GM18508 (cell line): ENCODE results near the gene ZMYM3.

Experiments used
- ATAC-seq: cut with Tn5 transposase; IDR thresholded peaks from one replicate; pipeline ENCODE4 v1.9.1; 2021; ENCODE audit warnings: moderate number of reproducible peaks; ENCODE audit not compliant: insufficient read depth, unreplicated experiment

The ZMYM3 gene

DNA sequence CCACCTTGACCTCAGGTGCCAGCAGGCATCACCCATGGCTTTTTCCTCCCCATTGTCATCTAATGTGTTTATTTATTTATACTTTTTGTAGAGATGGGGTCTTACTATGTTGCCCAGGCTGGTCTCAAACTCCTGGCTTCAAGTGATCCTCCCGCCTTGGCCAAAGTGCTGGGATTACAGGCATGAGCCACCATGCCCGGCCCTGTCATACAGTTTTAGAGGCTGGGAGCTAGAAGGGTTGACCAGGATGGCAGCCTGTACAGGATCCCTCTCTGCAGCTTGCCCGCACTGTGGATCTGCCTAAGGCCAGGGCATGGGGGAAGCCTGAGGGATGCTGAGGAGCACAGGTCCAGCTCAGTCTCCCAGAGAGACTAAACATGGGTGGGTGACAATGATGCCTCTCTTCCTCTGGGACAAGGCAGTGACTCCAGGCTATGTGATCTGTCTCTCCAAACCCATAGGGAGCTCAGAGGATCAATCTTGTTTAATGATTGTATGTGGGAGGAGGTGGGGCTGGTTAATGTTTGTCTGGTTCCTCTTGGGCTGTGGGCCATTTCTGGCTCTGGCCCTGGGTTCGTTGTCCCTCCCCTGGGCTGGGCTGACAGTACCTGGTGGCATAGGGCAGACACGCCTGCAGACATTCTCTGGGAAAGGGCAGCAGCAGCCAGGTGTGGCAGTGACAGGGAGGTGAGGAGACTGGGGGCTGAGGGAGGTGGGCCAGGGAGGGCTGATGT, 39.2 kb downstream of the ZMYM3 start:
- ATAC-seq, result no peak

DNA sequence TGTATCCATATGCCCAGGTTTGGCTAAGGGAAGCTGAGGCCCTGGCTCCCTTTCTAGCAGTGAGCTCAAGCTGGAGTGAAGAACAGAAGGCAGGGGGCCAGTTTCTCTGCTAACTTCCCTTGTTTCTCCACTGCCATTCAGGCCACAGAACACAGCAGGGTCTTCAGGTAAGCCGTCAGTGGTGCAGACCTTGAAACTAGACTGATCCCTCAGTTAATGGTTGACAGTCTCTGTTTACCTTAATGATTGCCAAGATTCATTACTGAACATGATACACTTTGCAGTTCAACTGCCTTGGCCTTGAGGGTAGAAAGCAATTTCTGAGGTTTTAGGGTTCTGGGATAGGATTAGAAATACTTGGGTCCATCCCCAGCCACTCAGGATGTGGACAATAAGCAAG, 39.8 kb downstream of the ZMYM3 start:
- no peak for ATAC-seq

DNA sequence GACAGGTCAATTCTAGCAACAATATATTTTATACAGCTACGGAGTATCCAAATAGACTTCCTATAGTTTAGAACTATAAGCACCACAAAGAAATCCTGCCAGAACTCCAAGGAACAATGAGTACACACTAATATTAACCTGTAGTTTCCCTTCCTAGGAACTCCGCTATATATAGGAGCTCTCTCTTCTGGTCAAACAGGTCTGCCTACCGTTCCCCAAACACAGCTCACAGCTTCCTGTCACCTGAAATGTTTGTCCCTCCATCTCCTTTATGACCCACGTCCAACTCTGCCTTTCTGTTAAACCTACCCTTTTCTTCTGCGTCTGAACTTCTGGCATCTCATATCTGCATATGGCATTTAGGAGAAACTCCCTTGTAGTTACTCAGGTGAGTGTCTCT, 41.4 kb downstream of the ZMYM3 start:
- ATAC-seq, result no peak

DNA sequence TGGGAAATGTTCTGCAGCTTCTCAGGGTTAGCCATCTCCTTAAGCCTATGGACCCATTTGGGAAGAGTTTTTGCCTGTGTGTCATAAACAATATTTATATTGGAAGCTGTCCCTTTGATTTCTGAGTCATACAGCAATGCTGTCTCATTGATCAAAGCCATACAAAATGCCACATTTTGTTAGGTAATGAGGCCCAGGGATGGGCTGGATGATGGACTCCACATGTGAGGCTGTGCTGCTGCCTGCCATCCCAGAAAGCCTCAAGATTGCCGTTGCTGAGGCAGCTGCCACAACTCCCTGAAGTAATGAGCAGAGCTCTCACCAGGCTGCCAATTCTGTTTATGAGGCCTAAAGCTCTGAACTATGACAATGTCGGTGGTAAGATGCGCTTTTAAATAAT, 43.1 kb downstream of the ZMYM3 start:
- no peak for ATAC-seq

DNA sequence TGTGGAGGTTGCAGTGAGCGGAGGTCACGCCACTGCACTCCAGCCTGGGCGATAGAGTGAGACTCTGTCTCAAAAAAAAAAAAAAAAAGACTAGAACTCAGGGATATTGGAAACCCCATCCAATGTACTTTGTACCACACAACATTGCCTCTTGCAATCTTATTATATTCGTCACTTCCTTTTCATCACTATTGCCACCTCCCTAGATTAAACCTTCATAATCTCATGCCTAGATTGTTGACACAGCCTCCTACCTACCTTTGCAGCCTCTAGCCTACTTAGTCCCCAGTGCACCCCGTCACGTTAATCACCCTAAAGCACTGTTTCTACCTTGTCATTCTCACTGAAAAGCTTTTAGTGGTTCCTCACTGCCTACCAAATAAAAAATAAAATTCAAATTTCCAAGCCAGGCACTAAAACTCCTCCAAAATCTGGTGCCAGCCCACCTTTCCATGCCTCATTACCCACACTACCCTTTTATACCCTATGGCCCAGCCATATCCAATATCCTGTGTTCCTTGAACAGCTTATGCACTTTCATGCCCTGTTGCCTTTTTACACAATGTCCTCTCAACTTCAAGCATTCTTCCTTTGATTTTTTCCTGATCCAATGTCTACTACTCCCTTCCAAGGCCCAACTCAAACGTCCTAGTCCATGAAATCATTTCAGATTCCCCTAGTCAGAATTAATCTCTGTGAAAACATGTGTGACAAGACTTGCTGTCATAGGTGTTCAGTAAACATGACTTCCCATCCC, 54.5 kb downstream of the ZMYM3 start:
- ATAC-seq, result no peak

DNA sequence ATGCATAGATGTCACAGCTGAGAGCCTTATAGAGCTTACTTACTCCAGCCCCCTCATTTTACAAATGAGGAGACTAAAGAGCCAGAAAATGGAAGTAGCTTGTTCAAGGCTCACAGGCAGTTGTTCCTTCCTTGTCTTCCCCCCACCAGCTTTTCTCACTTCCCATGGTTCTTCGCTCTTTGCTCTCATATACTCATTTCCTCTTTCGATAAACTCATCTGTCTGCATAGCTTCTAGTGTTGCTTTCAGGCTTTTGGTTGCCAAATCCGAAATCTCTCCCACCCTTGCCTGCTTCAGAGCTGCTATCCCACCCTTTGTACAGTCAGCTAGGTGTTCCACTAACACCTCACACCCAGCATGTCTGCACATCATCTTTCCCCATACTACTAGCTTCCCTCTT, 55.9 kb downstream of the ZMYM3 start:
- ATAC-seq, result no peak

DNA sequence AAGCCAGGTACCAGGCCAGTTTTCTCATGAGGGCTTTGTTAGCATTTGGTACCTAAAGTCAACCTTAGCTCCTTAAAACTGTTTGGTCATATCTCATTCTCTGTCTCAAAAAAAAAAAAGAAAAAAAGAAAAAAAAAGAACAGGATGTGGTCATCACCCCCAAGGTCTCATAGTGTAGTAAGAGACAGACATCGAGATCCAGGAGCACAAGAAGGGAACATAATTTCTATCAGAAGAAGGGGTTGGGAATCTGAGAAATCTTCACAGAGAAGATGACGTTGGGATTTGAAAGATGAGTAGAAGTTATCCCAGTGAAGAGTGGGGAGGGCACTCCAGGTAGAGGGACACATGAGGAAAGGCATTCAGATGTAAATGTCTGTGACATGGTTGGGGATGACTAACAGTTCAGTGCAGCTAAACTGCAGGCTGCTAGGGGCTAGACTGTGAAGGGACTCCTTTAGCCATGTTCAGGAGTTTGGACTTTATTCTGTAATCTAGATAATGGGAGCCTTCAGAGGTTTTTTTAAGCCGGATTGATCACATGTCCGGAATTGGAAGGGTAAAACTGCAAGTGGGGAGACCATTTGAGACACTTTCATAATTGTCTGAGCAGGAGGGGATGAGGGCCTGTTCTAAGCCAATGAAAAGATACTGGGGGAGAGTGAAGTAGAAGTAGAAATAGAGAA, 57.8 kb downstream of the ZMYM3 start:
- ATAC-seq, result no peak

DNA sequence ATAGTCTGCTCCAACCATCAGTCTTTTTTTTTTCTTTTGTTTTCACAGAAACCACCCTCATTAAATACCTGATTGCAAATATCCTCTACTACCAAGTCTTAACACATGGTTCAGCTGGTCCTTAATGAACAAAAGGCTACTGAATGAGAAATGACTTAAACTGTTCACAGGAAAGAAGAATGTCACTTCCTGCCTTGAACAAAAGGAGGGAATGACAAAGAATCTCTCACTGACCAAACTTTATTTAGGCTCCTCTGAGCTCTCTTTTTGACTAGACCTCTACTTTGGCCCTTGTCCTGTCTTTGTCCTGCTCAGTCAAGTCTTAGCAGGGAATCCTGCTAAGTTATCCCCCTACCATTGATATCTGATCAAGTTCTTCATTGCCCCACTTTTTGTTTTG, 62.7 kb downstream of the ZMYM3 start:
- ATAC-seq, result no peak
